Measurements from ENCODE around the gene ZBTB16.

Gene ZBTB16

GRCh38 chr11:114259124-114259526, 199.6 kb downstream of the ZBTB16 start:
- Histone ChIP-seq H3K4me3 (peak overlapping the region; percentile 8), H3K27ac (peak overlapping the region; percentile 78 to 89)
- no peak for DNase-seq (ENCODE audit: low spot score)
- TF ChIP-seq CTCF (IDR thresholded peaks at IDR 0.05) = no peak

GRCh38 chr11:114259551-114259983, 200.1 kb downstream of the ZBTB16 start:
- Histone ChIP-seq H3K4me3 (peak overlapping the region; percentile 8), H3K27ac (peak overlapping the region; percentile 78 to 89)
- no peak for DNase-seq (ENCODE audit: low spot score)
- no peak for TF ChIP-seq CTCF (IDR thresholded peaks at IDR 0.05)

- DNase-seq (ENCODE audit: low spot score) = no peak
- TF ChIP-seq CTCF (IDR thresholded peaks at IDR 0.05) = no peak
- H3K27ac ChIP-seq = peak overlapping the region; percentile 78 to 89
- H3K4me3 ChIP-seq = peak overlapping the region; percentile 19
These were observed 200.6 kb downstream of the ZBTB16 start for GRCh38 chr11:114260077-114260476.

GRCh38 chr11:114260483-114260882, 201.0 kb downstream of the ZBTB16 start:
- peak overlapping the region; percentile 78 to 89 for H3K27ac ChIP-seq
- DNase-seq (ENCODE audit: low spot score) = no peak
- TF ChIP-seq CTCF (IDR thresholded peaks at IDR 0.05) = no peak
- H3K4me3 ChIP-seq = peak overlapping the region; percentile 19

- Histone ChIP-seq H3K4me3 (no peak overlapping the region), H3K27ac (peak overlapping the region in 1 of 2 donors; percentile 22)
- no peak for TF ChIP-seq CTCF (IDR thresholded peaks at IDR 0.05)
- DNase-seq (ENCODE audit: low spot score) = no peak
These were observed 202.3 kb downstream of the ZBTB16 start for GRCh38 chr11:114261791-114262190.

GRCh38 chr11:114262681-114263512, 203.4 kb downstream of the ZBTB16 start:
- H3K4me3 ChIP-seq = no peak overlapping the region
- TF ChIP-seq CTCF (IDR thresholded peaks at IDR 0.05) = no peak
- H3K27ac ChIP-seq = no peak overlapping the region
- DNase-seq (ENCODE audit: low spot score) = no peak
